GM18498 (cell line): ENCODE data around the gene TAP2.
"Not testable (repeated sequence)": the region's sequence is repeated elsewhere in the genome, so short reads cannot be mapped to it uniquely, and the experiment has no call there.

ENCODE experiments used
- ATAC-seq: cut with Tn5 transposase; IDR thresholded peaks from one replicate; pipeline ENCODE4 v1.9.1; 2021; ENCODE audit warnings: mild to moderate bottlenecking, moderate library complexity; ENCODE audit not compliant: unreplicated experiment

The TAP2 gene

GRCh38 chr6:32838114-32838958 is at the start of gene TAP2:
Gene TAP2, minus strand, starts transcription at chr6:32838739. Its CDS starts 506 bp downstream, at chr6:32838233.
- peak; percentile 80 for ATAC-seq

- no peak for ATAC-seq
These were observed 49.1 kb upstream of the TAP2 start for GRCh38 chr6:32887616-32888015.

- ATAC-seq, result no peak
These were observed 48.3 kb upstream of the TAP2 start for GRCh38 chr6:32886681-32887383.

- no peak for ATAC-seq
These were observed 47.3 kb upstream of the TAP2 start for GRCh38 chr6:32885698-32886286.

GRCh38 chr6:32883789-32884188 is 45.2 kb upstream of the TAP2 start:
- ATAC-seq, result no peak

- ATAC-seq, result no peak
These were observed 44.3 kb upstream of the TAP2 start for GRCh38 chr6:32882879-32883250.

GRCh38 chr6:32880962-32881361 is 42.4 kb upstream of the TAP2 start:
- ATAC-seq, result not testable (repeated sequence)

GRCh38 chr6:32879691-32880090 is 41.2 kb upstream of the TAP2 start:
- no peak for ATAC-seq

GRCh38 chr6:32876603-32877002 is 38.1 kb upstream of the TAP2 start:
- ATAC-seq, result no peak

- ATAC-seq, result not testable (repeated sequence)
These were observed 35.4 kb upstream of the TAP2 start for GRCh38 chr6:32873947-32874346.

- ATAC-seq, result peak; percentile 51
These were observed 29.8 kb upstream of the TAP2 start for GRCh38 chr6:32868257-32868788.

- ATAC-seq, result no peak
These were observed 29.2 kb upstream of the TAP2 start for GRCh38 chr6:32867554-32868256.

GRCh38 chr6:32867022-32867477 is 28.5 kb upstream of the TAP2 start:
- no peak for ATAC-seq

GRCh38 chr6:32865724-32866443 is 27.3 kb upstream of the TAP2 start:
- ATAC-seq, result no peak

GRCh38 chr6:32862725-32863124 is 24.2 kb upstream of the TAP2 start:
- no peak for ATAC-seq

GRCh38 chr6:32860674-32861073 is 22.1 kb upstream of the TAP2 start:
- no peak for ATAC-seq

- no peak for ATAC-seq
These were observed 19.7 kb upstream of the TAP2 start for GRCh38 chr6:32858194-32858593.

GRCh38 chr6:32857156-32857891 is 18.8 kb upstream of the TAP2 start:
- ATAC-seq, result no peak

- no peak for ATAC-seq
These were observed 17.1 kb upstream of the TAP2 start for GRCh38 chr6:32855467-32856174.
